Measurements from ENCODE around the gene DNAL1.
"Not testable (repeated sequence)": the region's sequence is repeated elsewhere in the genome, so short reads cannot be mapped to it uniquely, and the experiment has no call there.

The DNAL1 gene

DNA sequence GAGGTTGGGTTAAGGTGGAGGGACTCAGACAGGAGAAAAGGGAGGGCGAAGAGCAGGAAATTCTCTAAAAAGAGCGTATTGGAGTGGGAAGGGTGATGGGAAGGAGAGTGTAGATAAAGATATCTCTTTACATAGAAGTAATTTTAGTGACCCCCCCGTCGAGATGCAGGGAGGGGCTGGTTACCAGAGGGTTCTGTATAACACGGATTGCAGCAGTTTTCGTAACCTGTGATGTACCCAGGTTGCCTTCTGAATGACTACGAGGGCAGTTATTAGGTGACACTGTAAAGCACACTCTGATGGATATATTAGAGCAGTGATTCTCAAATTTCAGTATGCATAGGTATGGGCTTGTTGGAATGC is 443 bp downstream of the DNAL1 start:
- no peak for DNase-seq

DNA sequence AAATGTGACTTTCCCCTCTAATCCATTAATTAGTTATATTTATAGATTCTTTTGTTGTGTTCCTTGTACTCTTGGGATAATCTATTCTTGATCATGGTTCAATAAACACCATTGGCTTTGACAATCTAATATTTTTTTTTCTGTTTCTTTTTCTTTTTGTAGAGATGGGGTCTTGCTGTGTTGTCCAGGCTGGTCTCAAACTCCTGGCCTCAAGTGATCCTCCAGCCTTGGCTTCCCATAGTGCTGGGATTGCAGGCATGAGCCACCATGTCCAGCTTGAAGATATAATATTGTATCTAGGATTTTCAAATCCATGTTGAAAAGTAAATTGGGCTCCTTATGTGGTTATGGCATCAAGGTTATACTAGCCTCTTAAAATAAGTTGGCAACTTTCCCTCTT is 6.2 kb downstream of the DNAL1 start:
- DNase-seq, result no peak

GRCh38 chr14:73655851-73656250 is 11.1 kb downstream of the DNAL1 start:
- DNase-seq, result no peak

GRCh38 chr14:73659202-73659601 is 14.4 kb downstream of the DNAL1 start:
- not testable (repeated sequence) for DNase-seq

- no peak for DNase-seq
Measured at GRCh38 chr14:73660511-73660910, 15.7 kb downstream of the DNAL1 start.

DNA sequence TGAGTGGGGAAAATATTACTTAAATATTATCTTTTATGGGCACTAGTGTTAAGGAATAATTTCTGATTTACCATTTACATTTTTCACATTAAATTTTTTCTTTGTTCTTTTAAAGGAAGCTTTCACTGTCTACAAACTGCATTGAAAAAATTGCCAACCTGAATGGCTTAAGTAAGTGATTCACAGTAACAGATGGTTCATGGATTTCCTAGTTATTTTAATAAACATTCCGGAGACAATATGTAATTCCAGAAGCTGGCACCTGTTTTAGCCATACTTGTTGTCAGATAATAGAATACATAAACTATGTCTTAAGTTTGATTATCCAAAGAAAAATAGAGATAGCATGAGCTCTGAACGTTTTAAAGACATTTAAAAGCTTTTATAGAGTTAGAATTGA is 17.1 kb downstream of the DNAL1 start:
- no peak for DNase-seq

DNA sequence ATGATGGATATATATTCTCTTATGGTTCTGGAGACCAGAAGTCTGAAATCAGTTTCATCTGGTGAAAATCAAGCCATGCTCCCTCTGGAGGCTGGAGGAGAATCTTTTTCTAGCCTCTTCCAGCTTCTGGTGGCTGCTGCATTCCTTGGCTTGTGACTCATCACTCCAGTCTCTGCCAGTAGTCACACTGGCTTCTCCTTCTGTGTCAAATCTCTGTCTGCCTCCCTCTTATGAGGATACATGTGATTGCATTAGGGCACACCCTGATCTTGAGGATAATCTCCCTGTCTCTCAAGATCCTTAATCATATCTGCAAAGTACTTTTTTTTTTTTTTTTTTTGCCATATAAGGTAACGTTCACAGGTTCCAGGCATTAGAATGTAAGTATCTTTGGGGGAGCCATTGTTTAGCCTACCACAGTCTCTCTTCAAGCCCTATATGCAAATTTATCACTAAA is 17.7 kb downstream of the DNAL1 start:
- peak; percentile 82 to 96 for DNase-seq

DNA sequence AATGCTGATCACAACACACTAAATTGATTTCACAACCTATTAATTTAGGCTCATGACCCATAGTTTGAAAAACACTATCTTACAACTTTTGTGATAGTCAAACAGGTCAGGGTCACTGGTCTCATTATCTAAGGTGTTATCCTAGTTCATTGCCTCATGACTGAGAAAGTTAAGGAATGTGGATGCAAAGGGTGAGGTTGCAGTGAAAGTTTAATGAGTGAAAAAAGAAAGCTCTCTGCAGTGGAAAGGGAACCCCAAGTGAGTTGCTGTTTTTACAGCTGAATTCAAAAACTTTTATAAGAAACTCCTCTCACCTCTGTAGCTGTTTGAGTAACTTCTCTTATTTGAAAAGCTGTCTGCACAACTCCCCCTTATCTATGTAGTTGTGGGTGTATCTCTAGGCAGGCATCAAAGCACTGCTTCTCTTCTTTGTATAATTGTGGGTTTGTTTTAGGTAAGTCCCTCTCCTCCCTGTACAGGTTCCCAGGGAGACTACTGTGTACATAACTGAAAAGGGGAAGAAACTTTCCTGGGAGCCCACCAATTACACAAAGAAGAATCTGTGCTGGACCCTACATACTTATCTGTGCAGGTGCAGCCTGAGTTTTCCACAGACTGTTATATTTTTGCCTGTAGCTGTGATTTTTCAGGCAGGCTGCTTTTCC is 18.9 kb downstream of the DNAL1 start:
- DNase-seq, result no peak

- no peak for DNase-seq
Measured at GRCh38 chr14:73665130-73665529, 20.3 kb downstream of the DNAL1 start.

- DNase-seq, result no peak
Measured at GRCh38 chr14:73666583-73666982, 21.8 kb downstream of the DNAL1 start.

GRCh38 chr14:73667854-73668253 is 23.1 kb downstream of the DNAL1 start:
- DNase-seq, result no peak

GRCh38 chr14:73674986-73675385 is 30.2 kb downstream of the DNAL1 start:
- no peak for DNase-seq

DNA sequence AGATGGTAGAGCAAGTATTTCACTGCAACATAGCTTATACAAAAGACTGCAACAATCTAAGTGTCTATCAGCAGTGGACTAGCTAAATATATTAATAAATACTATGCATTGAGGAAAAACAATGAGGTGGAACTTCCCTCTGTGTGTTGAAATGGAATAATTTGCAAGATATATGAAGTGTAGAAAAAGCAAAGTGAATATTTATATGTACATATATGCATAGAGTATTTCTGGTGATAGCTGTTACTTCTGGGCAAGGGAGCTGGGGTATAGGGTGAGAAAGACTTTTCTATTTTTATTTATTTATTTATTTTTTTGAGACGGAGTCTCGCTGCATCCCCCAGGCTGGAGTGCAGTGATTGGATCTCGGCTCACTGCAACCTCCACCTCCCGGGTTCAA is 33.9 kb downstream of the DNAL1 start:
- no peak for DNase-seq

GRCh38 chr14:73680821-73681220 is 36.0 kb downstream of the DNAL1 start:
- DNase-seq, result no peak

GRCh38 chr14:73684627-73685026 is 39.8 kb downstream of the DNAL1 start:
- no peak for DNase-seq

DNA sequence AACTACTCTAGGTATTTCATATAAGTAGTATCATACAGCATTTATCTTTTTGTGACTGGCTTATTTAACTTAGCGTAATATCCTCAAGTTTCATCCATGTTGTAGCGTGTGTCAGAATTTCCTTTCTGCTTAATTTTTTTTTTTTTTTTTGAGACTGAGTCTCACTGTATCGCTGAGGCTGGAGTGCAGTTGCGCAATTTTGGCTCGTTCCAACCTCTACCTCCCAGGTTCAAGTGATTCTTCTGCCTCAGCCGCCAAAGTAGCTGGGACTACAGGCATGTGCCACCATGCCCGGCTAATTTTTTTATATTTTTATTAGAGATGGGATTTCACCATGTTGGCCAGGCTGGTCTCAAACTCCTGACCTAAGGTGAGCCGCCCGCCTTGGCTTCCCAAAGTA is 40.5 kb downstream of the DNAL1 start:
- DNase-seq, result no peak

DNA sequence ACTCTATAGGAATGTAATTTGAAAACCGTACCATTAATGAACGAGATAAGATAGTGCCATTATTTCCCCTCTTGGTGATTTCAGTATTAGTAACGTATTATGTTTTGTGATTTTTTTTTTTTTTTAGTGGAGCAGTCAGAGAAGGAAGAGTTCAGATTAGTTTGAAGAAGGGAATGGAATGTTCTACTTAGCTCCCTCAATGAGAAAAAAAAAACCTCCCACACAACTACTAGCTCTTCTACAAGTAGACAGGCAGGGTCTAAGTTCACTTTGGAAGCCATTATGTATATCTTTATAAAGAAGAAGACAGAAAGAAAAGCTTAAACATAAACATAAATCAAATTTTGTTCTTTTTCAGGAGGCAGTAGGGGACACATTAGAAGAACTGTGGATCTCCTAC is 42.1 kb downstream of the DNAL1 start:
- DNase-seq, result no peak

DNA sequence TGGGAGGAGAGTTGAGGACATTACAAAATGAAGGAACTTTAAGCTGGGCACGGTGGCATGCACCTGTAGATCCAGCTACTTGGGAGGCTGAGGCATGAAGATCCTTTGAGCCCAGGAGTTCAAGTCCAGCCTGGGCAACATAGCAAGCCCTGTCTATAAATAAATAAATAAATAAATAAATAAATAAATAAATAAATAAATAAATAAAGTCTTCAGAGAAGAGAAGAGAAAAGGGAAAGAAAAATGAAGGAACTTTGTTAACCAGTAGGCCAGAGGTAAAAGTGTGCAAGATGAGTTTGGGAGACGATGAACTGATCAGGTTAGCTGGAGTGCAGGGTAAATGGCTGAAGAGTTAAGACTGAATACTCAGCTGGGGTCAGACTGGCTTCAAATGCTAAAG is 49.3 kb downstream of the DNAL1 start:
- no peak for DNase-seq

GRCh38 chr14:73695082-73695481 is 50.3 kb downstream of the DNAL1 start:
- DNase-seq, result no peak

DNA sequence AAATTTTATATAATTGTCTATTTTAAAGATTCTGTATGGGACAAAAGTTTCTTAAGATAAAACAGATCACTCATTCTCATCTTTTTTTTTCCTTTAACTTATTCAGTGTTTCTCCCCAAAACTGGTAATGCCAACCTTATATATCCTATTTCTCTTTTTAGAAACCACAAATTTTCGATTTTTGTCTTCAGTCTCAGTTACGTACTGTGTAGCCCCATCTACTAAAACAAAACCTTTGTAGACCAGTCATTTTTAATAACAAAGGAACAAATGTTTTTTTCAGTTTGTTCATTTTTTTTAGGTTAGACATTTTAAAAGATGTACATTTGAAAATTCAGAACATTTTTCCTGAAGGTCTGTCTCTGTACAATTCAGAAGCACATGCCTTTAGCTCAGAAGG is 51.2 kb downstream of the DNAL1 start:
- no peak for DNase-seq

GRCh38 chr14:73696466-73697400 is 51.9 kb downstream of the DNAL1 start:
- peak; percentile 14 to 31 for DNase-seq

GRCh38 chr14:73700325-73700724 is 55.5 kb downstream of the DNAL1 start:
- no peak for DNase-seq

DNA sequence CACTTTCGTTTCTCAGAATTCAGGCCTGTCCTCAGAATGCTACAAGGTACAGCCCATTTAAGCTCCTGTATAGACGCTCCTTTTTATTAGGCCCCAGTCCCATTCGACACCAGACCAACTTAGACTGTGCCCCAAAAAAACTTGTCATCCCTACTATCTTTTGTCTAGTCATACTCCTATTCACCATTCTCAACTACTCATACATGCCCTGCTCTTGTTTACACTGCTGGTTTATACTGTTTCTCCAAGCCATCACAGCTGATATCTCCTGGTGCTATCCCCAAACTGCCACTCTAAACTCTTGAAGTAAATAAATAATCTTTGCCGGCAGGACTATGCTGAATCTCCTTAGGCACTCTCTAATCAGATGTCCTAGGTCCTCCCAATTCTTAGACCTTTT is 63.3 kb downstream of the DNAL1 start:
- DNase-seq, result not testable (repeated sequence)

DNA sequence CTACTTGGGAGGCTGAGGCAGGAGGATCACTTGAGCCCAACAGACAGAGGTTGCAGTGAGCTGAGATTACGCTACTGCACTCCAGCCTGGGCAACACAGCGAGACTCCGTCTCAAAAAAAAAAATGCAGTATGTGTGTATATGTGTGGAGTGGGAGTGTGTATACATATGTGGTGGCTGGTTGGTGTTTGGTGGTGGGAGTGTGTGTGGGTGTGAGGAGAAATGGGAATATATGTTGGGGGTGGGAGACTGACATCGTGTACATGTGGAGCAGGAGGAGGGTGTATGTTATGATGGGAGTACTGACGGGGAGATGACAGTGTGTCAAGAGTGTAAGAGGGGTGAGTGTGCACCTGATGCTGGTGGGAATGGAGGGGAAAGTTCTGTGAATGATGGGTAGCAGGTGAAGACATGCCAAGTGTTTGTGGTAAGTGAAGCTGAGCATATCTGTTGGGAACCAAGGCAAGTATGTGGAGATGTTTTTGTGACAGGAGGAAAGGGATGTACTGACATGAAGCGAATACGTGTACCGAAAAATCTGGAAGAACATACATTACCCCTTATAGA is 65.2 kb downstream of the DNAL1 start:
- no peak for DNase-seq

All from SW 1271 (cell line).